ENCODE results near the gene PTPRD. TPM values are rescaled to one million over a fixed set of nuclear protein-coding genes. Genes with fewer than 3 reads are reported as not detected.

Gene PTPRD
- total RNA-seq, 1 experiment from 2014 or later: 32.5 TPM

- Histone ChIP-seq H3K27me3 (ENCODE audit: insufficient read depth, low read length) (no peaks in the 10 kb centered on the region), H3T11ph (ENCODE audit: low read length) (no peak overlapping the region), H2AFZ (ENCODE audit: low read length) (no peak overlapping the region), H2BK5ac (ENCODE audit: insufficient read length, low read length) (no peak overlapping the region), H3K14ac (ENCODE audit: insufficient read depth, low read length) (no peak overlapping the region), H3K18ac (ENCODE audit: insufficient read length, low read depth, low read length) (no peak overlapping the region), H2BK15ac (ENCODE audit: low read depth, low read length) (no peak overlapping the region), H2AK5ac (ENCODE audit: insufficient read length, low read length) (no peak overlapping the region), H3K9me3 (ENCODE audit: control insufficient read depth, low read depth, low read length) (no peaks in the 10 kb centered on the region), H3K4me1 (ENCODE audit: insufficient read depth, low read length) (no peaks in the 10 kb centered on the region), H3K23ac (ENCODE audit: insufficient read length, low read depth, low read length) (no peak overlapping the region), H2BK120ac (ENCODE audit: low read depth, low read length, poor library complexity, severe bottlenecking) (no peak overlapping the region), H3K56ac (ENCODE audit: insufficient read length, low read depth, low read length) (no peak overlapping the region), H4K20me1 (ENCODE audit: control insufficient read depth, insufficient read depth, insufficient read length) (no peaks in the 10 kb centered on the region), H3K4ac (ENCODE audit: low read depth, low read length) (no peak overlapping the region), H2BK20ac (ENCODE audit: low read depth, low read length, poor library complexity, severe bottlenecking) (no peak overlapping the region), H4K8ac (replicated peaks; ENCODE audit: insufficient read length, low read depth, low read length) (no peak overlapping the region), H4K5ac (ENCODE audit: insufficient read length, low read depth, low read length) (no peak overlapping the region), H3K9ac (ENCODE audit: extremely low read depth, insufficient read length, low read length) (no peak overlapping the region), H3K79me2 (ENCODE audit: insufficient read depth, low read length) (no peaks in the 10 kb centered on the region), H3K27ac (ENCODE audit: insufficient read length, low read depth, low read length) (no peak overlapping the region), H4K91ac (ENCODE audit: insufficient read length, low read depth, low read length) (no peak overlapping the region), H3K23me2 (ENCODE audit: insufficient read length, low read depth, low read length, poor library complexity, severe bottlenecking) (no peaks in the 10 kb centered on the region), H3K79me1 (ENCODE audit: insufficient read depth, low read depth, low read length, poor library complexity, severe bottlenecking) (no peaks in the 10 kb centered on the region), H3K4me2 (ENCODE audit: insufficient read depth, insufficient read length, low read length) (no peak overlapping the region), H2BK12ac (ENCODE audit: insufficient read length, low read depth, low read length) (no peak overlapping the region)
- no peak overlapping the region for H3K4me3 Mint-ChIP-seq
- H3K36me3 Mint-ChIP-seq (ENCODE audit: insufficient read depth in 1 of 3, low read depth in 3 of 3): no peaks in the 10 kb centered on the region
- TF ChIP-seq CTCF (conservative IDR thresholded peaks at IDR 0.05): no peak
- no peaks in the 10 kb centered on the region for H3K9me3 Mint-ChIP-seq
- H3K27ac Mint-ChIP-seq: no peak overlapping the region
- WGBS (ENCODE audit: extremely low coverage, insufficient read length, low lambda C conversion rate): no CpG with 5 or more reads among the region's 5 CpGs
- DNase-seq: no peak
- H3K4me1 Mint-ChIP-seq: no peaks in the 10 kb centered on the region
- no peaks in the 10 kb centered on the region for H3K27me3 Mint-ChIP-seq (ENCODE audit: low read depth)
Observed at GRCh38 chr9:9847750-9848149, 765.1 kb downstream of the PTPRD start.

Data from H9 (cell line).